KG1 (cell line): ENCODE measurements around the gene CDYL.
"Not testable (repeated sequence)": the region's sequence is repeated elsewhere in the genome, so short reads cannot be mapped to it uniquely, and the experiment has no call there.

Experiments used
- DNase-seq: peaks from one replicate; lab custom pipeline; 2025; lab: John Stamatoyannopoulos, UW

Gene CDYL

GRCh38 chr6:5004373-5005037 lies 228.3 kb downstream of the CDYL start:
- no peak for DNase-seq

- DNase-seq: not testable (repeated sequence)
Observed at GRCh38 chr6:5005038-5005433, 228.8 kb downstream of the CDYL start.
